ENCODE measurements around the gene HS6ST3.

HS6ST3 gene

DNA sequence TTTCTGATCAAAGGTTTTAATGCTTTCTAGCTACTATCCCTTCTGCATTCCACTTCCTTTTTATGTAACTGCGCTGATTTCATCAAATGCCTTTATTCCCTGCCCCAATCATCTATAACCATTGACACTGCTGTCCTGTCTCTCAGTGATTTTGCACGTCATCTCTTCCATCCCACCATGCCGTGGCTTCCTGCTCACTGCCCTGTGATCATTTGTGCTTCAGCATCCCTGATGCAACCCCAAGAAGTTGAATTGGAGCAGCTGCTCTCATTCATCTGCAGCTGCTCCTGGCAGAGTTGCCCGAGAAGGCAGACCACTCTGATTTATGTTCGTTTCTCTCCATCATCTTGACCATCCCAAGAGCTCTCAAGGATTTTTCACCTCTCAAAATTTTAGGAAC, 112.4 kb downstream of the HS6ST3 start:
- Mint-ChIP-seq H3K36me3 (ENCODE audit: low read depth) (no peaks in the 10 kb centered on the region), H3K4me3 (no peak overlapping the region), H3K27me3 (peaks cover 5% of the 10 kb centered on the region), H3K27ac (no peak overlapping the region), H3K4me1 (no peaks in the 10 kb centered on the region), H3K9me3 (peaks cover 14% of the 10 kb centered on the region)
- ATAC-seq (no peak), DNase-seq (no peak)

DNA sequence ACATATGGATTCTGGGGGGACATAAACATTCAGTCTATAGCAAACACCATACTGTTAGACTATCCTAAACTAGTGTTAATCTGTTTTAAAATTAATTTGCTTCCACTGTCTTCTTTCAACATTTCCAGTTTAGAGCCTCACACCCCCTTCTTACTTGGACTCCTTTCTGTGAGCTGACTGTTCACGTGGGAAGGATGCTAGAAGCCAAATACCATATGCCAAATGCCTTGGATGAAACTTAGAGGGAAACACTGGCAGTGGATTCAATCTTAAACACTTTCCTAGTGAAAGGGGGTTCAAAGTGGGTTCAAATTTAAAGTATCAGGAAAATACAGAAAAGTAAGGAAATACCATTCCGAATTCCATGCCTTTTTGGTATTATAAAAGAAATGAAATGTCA, 113.6 kb downstream of the HS6ST3 start:
- no peak overlapping the region for H3K4me3 Mint-ChIP-seq
- peaks cover 5% of the 10 kb centered on the region for H3K27me3 Mint-ChIP-seq
- H3K9me3 Mint-ChIP-seq = peaks cover 14% of the 10 kb centered on the region
- DNase-seq (no peak), ATAC-seq (no peak)
- H3K4me1 Mint-ChIP-seq = no peaks in the 10 kb centered on the region
- no peaks in the 10 kb centered on the region for H3K36me3 Mint-ChIP-seq (ENCODE audit: low read depth)
- H3K27ac Mint-ChIP-seq = no peak overlapping the region

DNA sequence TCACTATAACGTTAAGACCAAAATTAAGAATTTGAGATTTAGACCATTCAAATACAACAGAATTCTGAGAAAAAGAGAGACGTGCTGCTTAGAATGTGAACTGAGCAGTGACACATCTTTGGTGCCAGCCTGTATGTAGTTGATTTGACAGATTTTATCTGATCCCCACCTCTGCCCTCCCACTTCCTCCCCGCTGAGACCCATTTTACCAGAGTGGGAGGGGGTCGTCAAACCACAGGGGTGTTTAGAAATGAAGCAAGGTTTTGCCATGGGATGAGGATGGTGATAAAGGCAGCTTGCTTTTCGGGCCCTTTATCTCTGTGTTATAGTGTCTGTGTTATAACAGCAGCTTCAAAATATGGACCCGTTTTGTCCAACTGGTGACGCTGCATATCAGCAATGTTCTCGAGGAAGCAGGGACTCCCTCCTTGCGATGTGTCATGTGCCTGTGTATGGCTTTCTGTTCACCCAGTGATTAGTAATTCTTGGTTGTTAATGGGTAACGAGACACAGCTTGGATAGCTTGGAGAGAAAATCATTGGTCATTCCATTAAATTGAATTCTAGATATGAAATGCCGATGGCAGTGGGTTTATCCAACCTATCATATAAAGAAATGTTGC, 125.0 kb downstream of the HS6ST3 start:
- no peaks in the 10 kb centered on the region for H3K4me1 Mint-ChIP-seq
- no peak overlapping the region for H3K27ac Mint-ChIP-seq
- DNase-seq (no peak), ATAC-seq (no peak)
- H3K9me3 Mint-ChIP-seq = peaks cover 12% of the 10 kb centered on the region
- H3K4me3 Mint-ChIP-seq = no peak overlapping the region
- no peaks in the 10 kb centered on the region for H3K36me3 Mint-ChIP-seq (ENCODE audit: low read depth)
- H3K27me3 Mint-ChIP-seq = no peaks in the 10 kb centered on the region

DNA sequence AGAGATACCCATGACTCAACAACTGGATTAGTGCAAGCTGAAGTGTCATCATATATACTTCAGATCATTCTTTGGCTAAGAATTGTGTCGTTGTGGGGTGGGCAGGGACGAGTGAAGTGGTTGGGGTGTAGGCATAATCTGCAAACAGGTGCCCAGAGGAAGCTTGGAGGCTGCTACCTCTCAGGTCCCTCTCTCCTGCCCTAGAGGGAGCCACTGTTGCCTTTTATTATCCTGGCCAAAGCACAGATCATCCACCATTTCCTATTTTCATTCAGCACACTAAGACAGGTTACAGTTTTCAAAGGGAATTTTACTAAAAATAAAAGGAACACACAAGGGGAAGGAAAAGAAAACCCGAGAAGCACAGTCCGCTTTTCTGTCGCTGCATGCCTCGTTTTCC, 126.6 kb downstream of the HS6ST3 start:
- peaks cover 12% of the 10 kb centered on the region for H3K9me3 Mint-ChIP-seq
- H3K4me1 Mint-ChIP-seq = no peaks in the 10 kb centered on the region
- H3K4me3 Mint-ChIP-seq = no peak overlapping the region
- H3K27ac Mint-ChIP-seq = no peak overlapping the region
- H3K36me3 Mint-ChIP-seq (ENCODE audit: low read depth) = no peaks in the 10 kb centered on the region
- no peak for ATAC-seq
- no peaks in the 10 kb centered on the region for H3K27me3 Mint-ChIP-seq
- DNase-seq = no peak

DNA sequence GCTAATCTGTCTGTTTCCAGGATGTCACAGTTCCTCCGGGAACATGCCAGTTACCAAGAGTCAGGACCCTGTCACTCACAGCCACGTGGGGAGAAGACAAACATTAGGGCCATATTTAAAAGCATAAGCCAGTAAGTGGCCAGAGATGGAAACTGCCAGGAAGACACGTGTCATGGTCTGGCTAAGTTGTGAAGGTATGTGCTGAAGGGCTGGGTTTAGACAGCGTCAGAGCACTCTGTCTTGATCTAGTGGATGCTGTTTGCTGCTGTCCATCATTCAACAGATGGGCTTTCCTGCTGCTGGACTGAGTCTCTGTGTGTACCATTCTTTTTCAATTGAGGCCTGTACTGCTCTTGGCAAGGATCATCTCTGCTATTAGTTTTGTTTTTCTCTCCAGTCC, 128.6 kb downstream of the HS6ST3 start:
- Mint-ChIP-seq H3K27me3 (no peaks in the 10 kb centered on the region), H3K9me3 (peaks cover 12% of the 10 kb centered on the region), H3K27ac (no peak overlapping the region), H3K4me3 (no peak overlapping the region), H3K36me3 (ENCODE audit: low read depth) (no peaks in the 10 kb centered on the region), H3K4me1 (no peaks in the 10 kb centered on the region)
- ATAC-seq (no peak), DNase-seq (no peak)

DNA sequence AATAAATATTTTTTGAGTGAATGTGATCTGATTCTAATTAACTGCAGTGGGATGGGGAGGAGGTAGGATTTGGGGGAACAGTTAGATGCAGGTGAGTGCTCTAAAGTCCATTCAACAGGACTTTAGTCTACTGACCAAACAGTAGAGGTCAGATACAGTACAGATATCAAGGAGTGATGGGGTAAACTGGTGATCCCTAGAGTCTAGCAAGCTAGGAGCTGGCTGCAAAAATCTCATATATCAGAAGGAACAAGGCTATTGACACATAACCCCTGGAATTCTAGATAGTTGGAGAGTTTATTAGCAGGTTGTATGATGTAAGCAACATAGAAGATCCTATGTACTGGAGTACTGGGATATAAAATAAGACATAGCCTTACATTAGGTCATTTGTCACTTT, 131.6 kb downstream of the HS6ST3 start:
- Mint-ChIP-seq H3K9me3 (peaks cover 7% of the 10 kb centered on the region), H3K27me3 (no peaks in the 10 kb centered on the region), H3K36me3 (ENCODE audit: low read depth) (no peaks in the 10 kb centered on the region), H3K27ac (no peak overlapping the region), H3K4me3 (no peak overlapping the region), H3K4me1 (no peaks in the 10 kb centered on the region)
- no peak for DNase-seq
- ATAC-seq = no peak

DNA sequence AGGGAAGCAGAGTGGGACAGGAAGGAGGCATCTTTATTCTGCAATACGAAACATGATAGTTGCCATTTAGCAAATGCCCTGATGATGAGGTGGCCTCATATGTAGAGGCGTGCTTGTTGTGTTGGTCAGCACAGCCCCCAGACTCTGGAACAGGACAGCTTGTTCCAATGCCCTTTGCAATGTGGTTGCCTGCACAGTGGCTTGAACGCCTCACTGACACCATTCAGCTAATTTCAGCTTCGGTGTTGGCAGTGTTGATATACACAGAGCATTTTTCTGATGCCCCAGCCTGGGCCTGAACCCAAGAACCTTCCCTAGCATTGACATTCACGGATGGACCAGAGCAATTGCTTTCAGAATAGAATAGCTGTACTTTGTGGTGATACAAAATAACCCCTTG, 133.3 kb downstream of the HS6ST3 start:
- no peaks in the 10 kb centered on the region for H3K36me3 Mint-ChIP-seq (ENCODE audit: low read depth)
- no peaks in the 10 kb centered on the region for H3K4me1 Mint-ChIP-seq
- H3K27ac Mint-ChIP-seq = no peak overlapping the region
- H3K4me3 Mint-ChIP-seq = no peak overlapping the region
- no peaks in the 10 kb centered on the region for H3K27me3 Mint-ChIP-seq
- DNase-seq (no peak), ATAC-seq (no peak)
- no peaks in the 10 kb centered on the region for H3K9me3 Mint-ChIP-seq

DNA sequence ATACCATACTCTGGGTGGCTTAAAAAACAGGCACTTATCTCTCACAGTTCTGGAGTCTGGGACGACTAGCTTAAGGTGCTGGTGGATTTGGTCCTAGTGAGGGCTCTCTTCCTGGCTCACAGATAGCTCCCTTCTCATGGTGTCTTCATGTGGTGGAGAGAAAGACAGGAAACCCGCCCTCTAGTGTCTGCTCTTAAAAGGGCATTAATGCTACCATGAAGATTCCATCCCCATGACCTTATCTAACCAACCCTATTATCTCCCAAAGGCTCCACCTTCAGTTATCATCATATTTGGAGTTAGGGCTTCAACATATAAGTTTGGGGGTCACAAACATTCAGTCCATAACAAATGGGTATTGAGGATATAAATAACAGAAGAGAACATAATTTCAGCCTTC, 139.4 kb downstream of the HS6ST3 start:
- Mint-ChIP-seq H3K36me3 (ENCODE audit: low read depth) (no peaks in the 10 kb centered on the region), H3K4me1 (no peaks in the 10 kb centered on the region), H3K27me3 (no peaks in the 10 kb centered on the region), H3K9me3 (no peaks in the 10 kb centered on the region), H3K4me3 (no peak overlapping the region), H3K27ac (no peak overlapping the region)
- DNase-seq = no peak
- no peak for ATAC-seq

DNA sequence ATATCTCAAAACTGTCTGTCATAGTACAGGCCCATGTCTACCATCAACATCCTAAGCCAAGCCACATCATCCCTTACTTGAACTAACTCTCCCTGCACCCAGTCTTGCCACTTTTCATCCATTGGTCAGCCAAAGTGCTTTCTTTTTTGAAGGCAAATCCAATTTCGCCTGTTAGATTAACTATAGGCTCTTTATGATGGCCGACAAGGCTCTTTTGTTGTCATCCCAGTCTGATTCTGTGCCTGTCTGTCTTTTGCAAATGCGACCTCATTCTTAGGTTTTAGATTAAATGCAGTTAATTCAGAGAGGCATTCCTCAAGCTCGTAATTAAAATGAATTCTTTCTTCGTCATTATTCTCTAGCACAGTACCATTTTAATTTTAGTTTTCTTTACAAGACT, 148.3 kb downstream of the HS6ST3 start:
- peaks cover 6% of the 10 kb centered on the region for H3K9me3 Mint-ChIP-seq
- H3K4me1 Mint-ChIP-seq = no peaks in the 10 kb centered on the region
- H3K27me3 Mint-ChIP-seq = no peaks in the 10 kb centered on the region
- no peak for DNase-seq
- ATAC-seq = no peak
- no peak overlapping the region for H3K4me3 Mint-ChIP-seq
- no peak overlapping the region for H3K27ac Mint-ChIP-seq
- no peaks in the 10 kb centered on the region for H3K36me3 Mint-ChIP-seq (ENCODE audit: low read depth)

DNA sequence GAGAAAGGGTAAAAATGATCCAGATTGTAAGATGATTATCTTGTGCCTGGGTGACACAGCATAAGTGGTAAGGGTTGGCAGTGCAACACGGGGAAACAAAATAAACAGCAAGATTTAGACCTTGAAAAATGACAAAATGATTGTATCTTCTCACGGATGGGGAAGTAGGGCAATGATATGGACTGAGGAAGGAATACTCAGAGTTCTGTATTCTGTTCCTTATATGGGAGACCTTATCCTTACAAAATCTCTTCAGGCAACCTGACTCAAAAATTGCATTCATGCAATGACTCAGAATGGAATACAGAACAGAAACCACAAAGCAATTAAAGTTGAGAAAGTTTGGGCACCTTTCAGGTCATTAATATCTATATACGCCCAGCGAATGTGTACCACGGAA, 149.0 kb downstream of the HS6ST3 start:
- H3K4me1 Mint-ChIP-seq = no peaks in the 10 kb centered on the region
- H3K27me3 Mint-ChIP-seq = no peaks in the 10 kb centered on the region
- no peak overlapping the region for H3K4me3 Mint-ChIP-seq
- ATAC-seq (no peak), DNase-seq (no peak)
- H3K9me3 Mint-ChIP-seq = peaks cover 6% of the 10 kb centered on the region
- no peak overlapping the region for H3K27ac Mint-ChIP-seq
- H3K36me3 Mint-ChIP-seq (ENCODE audit: low read depth) = no peaks in the 10 kb centered on the region

DNA sequence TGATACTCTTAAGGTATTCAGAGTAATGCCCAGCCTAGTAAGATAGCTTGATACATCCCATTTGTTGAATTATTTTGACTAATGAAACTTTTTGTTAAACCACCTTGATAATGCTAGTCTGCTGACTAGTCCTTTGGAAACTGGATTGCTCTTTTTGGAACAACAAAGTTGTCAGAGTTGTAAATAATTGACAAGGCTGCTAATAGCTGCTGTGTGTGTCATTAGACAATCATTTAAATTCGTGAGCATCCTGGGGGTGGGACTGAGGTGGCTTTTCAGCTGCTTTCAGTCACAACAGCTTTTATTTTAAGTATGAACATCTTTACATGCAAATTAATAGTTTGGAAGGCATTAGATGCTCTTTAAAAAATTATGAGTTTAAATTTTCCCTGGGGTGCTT, 153.5 kb downstream of the HS6ST3 start:
- no peak overlapping the region for H3K27ac Mint-ChIP-seq
- ATAC-seq = no peak
- DNase-seq = no peak
- H3K36me3 Mint-ChIP-seq (ENCODE audit: low read depth) = no peaks in the 10 kb centered on the region
- peaks cover 6% of the 10 kb centered on the region for H3K9me3 Mint-ChIP-seq
- no peak overlapping the region for H3K4me3 Mint-ChIP-seq
- H3K4me1 Mint-ChIP-seq = no peaks in the 10 kb centered on the region
- H3K27me3 Mint-ChIP-seq = no peaks in the 10 kb centered on the region

DNA sequence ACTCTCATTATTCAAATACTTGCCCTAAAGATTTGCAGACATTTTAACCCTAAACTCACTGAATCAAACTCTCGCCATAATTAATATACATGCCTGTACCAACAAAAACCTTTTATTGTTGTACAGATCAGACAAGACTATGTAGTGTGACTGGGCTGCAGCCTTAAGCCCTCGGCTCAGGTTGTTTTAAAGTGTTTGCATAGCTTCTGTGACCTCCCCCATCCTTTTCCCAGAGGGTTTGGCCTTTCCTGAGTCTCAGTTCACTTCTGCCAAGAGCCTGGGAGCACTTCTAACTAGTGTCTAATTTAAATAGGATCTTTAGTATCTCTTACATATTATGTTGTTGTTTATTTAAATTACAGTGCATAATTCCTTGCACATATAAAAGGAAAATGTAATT, 158.2 kb downstream of the HS6ST3 start:
- H3K27ac Mint-ChIP-seq = no peak overlapping the region
- peaks cover 9% of the 10 kb centered on the region for H3K9me3 Mint-ChIP-seq
- DNase-seq (no peak), ATAC-seq (no peak)
- H3K4me1 Mint-ChIP-seq = no peaks in the 10 kb centered on the region
- H3K27me3 Mint-ChIP-seq = no peaks in the 10 kb centered on the region
- H3K36me3 Mint-ChIP-seq (ENCODE audit: low read depth) = no peaks in the 10 kb centered on the region
- no peak overlapping the region for H3K4me3 Mint-ChIP-seq

DNA sequence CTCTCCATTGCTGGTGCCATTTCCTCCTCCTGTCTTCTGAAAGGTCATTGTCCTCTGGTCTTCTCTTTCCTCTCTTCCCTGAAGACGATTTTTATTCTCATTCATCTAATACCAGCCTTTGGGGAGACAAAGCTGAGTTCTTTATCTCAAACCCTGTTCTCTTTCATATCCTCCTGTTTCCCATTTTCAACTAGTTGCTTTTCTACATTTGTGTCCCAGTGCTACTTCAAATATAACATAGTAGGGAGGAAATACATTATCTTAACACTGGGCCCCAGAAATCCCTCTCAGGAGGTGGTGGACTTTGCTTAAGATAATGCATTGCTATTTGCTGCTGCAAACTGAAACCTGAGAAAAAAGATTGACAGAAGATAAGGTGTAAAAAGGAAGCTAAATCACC, 159.1 kb downstream of the HS6ST3 start:
- H3K4me3 Mint-ChIP-seq = no peak overlapping the region
- H3K4me1 Mint-ChIP-seq = no peaks in the 10 kb centered on the region
- H3K27me3 Mint-ChIP-seq = no peaks in the 10 kb centered on the region
- ATAC-seq (no peak), DNase-seq (no peak)
- peaks cover 9% of the 10 kb centered on the region for H3K9me3 Mint-ChIP-seq
- H3K36me3 Mint-ChIP-seq (ENCODE audit: low read depth) = no peaks in the 10 kb centered on the region
- no peak overlapping the region for H3K27ac Mint-ChIP-seq

DNA sequence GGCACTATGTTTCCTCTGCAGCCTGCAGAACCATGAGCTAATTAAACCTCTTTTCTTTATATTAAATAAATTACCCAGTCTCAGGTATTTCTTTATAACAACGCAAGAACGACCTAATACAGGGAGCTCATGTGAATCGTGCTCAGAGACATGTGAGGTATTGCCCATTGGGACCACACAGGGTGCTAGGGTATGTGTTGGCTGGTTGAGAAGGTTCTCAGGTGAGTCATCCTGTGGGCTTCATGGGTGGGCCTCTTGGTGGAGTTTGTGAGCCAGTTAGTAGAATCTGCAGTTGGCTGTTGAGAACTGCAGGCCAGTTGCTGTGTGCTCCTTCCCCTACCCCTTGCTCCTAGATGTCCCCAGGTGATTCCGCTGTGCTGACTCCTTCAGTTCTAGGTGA, 163.0 kb downstream of the HS6ST3 start:
- Mint-ChIP-seq H3K9me3 (peaks cover 9% of the 10 kb centered on the region), H3K27me3 (no peaks in the 10 kb centered on the region)

DNA sequence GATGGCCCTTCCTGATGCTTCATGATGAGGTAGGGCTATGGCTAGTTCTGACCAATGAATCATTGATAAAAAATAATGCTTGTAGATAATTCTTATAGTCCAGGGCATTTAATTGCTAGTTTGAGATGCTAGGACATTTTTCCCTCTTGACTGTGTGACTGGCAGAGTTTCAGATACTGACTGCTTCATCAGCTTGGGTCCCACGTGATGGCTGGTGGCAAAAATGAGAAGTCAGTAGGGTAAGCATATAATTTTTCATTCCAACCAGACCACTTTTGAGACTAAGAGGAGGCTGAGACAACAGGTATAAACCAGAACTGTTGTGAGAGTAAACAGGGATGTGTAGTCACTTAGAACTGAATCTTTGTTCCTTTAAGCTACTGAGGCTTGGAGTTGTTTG, 183.3 kb downstream of the HS6ST3 start:
- ATAC-seq = no peak
- Mint-ChIP-seq H3K27me3 (no peaks in the 10 kb centered on the region), H3K4me1 (no peaks in the 10 kb centered on the region), H3K4me3 (no peak overlapping the region), H3K36me3 (ENCODE audit: low read depth) (no peaks in the 10 kb centered on the region), H3K9me3 (peaks cover 10% of the 10 kb centered on the region), H3K27ac (no peak overlapping the region)
- no peak for DNase-seq

More for the DNA sequence above, 163.0 kb downstream of the HS6ST3 start:
- H3K27ac Mint-ChIP-seq = no peak overlapping the region
- no peak overlapping the region for H3K4me3 Mint-ChIP-seq
- DNase-seq = no peak
- no peaks in the 10 kb centered on the region for H3K4me1 Mint-ChIP-seq
- no peak for ATAC-seq
- no peaks in the 10 kb centered on the region for H3K36me3 Mint-ChIP-seq (ENCODE audit: low read depth)

DNA sequence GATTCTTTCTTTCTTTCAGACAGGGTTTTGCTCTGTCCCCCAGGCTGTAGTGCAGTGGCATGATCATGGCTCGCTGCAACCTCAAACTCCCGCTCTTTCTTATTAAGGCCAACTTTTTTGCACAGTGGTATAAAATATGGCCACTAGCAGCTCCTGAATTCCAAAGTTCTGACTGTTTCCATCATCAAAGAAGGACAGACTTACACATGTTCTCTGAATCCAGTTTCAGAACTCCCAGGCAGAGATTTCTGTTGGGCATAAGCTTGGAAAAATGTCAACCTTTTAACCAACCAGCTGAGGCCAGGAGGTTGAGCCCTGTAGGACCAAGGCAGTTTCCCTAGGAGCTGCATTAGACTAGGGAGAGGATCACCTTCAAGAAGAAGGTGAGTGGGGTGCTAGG, 184.1 kb downstream of the HS6ST3 start:
- Mint-ChIP-seq H3K27me3 (no peaks in the 10 kb centered on the region), H3K9me3 (peaks cover 10% of the 10 kb centered on the region), H3K4me3 (no peak overlapping the region), H3K27ac (no peak overlapping the region), H3K4me1 (no peaks in the 10 kb centered on the region), H3K36me3 (ENCODE audit: low read depth) (no peaks in the 10 kb centered on the region)
- no peak for DNase-seq
- ATAC-seq = no peak

Measured in activated naive CD8-positive, alpha-beta T cell treated with anti-CD3 and anti-CD28 coated beads, Interleukin-2, amount 50 U/mL, for 24 hours (primary cell).